Measurements from ENCODE around the gene OR2C3. TPM values are rescaled to one million over a fixed set of nuclear protein-coding genes. Genes with fewer than 3 reads are reported as not detected.
"Not testable (repeated sequence)": the region's sequence is repeated elsewhere in the genome, so short reads cannot be mapped to it uniquely, and the experiment has no call there.

Gene OR2C3
- total RNA-seq, 2 donors from 2014 or later = not detected

GRCh38 chr1:247528812-247529474 lies 7.3 kb downstream of the OR2C3 start:
- DNase-seq (no peak), ATAC-seq (no peak)
- intact Hi-C loops (cut with DNase I, micrococcal nuclease) = no loop called here

- DNase-seq; intact Hi-C loops (cut with DNase I, micrococcal nuclease); ATAC-seq: not testable (repeated sequence)
Observed at GRCh38 chr1:247521886-247522285, 14.4 kb downstream of the OR2C3 start.

GRCh38 chr1:247518613-247518891 lies 17.7 kb downstream of the OR2C3 start:
- intact Hi-C loops (cut with DNase I, micrococcal nuclease) = no loop called here
- DNase-seq = no peak
- ATAC-seq = no peak

GRCh38 chr1:247517795-247518612 lies 18.2 kb downstream of the OR2C3 start:
- ATAC-seq = no peak
- intact Hi-C loops (cut with DNase I, micrococcal nuclease) = no loop called here

GRCh38 chr1:247506831-247507230 lies 29.4 kb downstream of the OR2C3 start:
- DNase-seq (no peak), ATAC-seq (no peak)
- intact Hi-C loops (cut with DNase I, micrococcal nuclease) = no loop called here

More at GRCh38 chr1:247517795-247518612, 18.2 kb downstream of the OR2C3 start:
- no peak for DNase-seq

- DNase-seq (no peak), ATAC-seq (no peak)
- intact Hi-C loops (cut with DNase I, micrococcal nuclease) = no loop called here
Observed at GRCh38 chr1:247500865-247501264, 35.4 kb downstream of the OR2C3 start.

- peak; percentile 84 for ATAC-seq
- intact Hi-C loops (cut with DNase I, micrococcal nuclease) = no loop called here
- no peak for DNase-seq
Observed at GRCh38 chr1:247496581-247497285, 39.5 kb downstream of the OR2C3 start.

- intact Hi-C loops (cut with DNase I, micrococcal nuclease) = no loop called here
- DNase-seq (no peak), ATAC-seq (no peak)
Observed at GRCh38 chr1:247494767-247495166, 41.5 kb downstream of the OR2C3 start.

- no peak for ATAC-seq
- intact Hi-C loops (cut with DNase I, micrococcal nuclease) = no loop called here
- DNase-seq = no peak
Observed at GRCh38 chr1:247493106-247493505, 43.1 kb downstream of the OR2C3 start.

- DNase-seq = no peak
- ATAC-seq = no peak
Observed at GRCh38 chr1:247491328-247491727, 44.9 kb downstream of the OR2C3 start.

GRCh38 chr1:247487057-247487456 lies 49.2 kb downstream of the OR2C3 start:
- intact Hi-C loops (cut with DNase I, micrococcal nuclease) = loop anchor here in 1 of 2 donors (2.0 kb wide), 1 partner anchor 96 kb away; no protein-coding TSS in a partner anchor
- DNase-seq (peak in 1 of 2 donors; percentile 11), ATAC-seq (peak; percentile 86)

More at GRCh38 chr1:247491328-247491727, 44.9 kb downstream of the OR2C3 start:
- intact Hi-C loops (cut with DNase I, micrococcal nuclease) = no loop called here

- intact Hi-C loops (cut with DNase I, micrococcal nuclease) = no loop called here
- no peak for DNase-seq
- no peak for ATAC-seq
Observed at GRCh38 chr1:247482747-247483146, 53.5 kb downstream of the OR2C3 start.

- ATAC-seq; DNase-seq; intact Hi-C loops (cut with DNase I, micrococcal nuclease): not testable (repeated sequence)
Observed at GRCh38 chr1:247476328-247477058, 59.7 kb downstream of the OR2C3 start.

GRCh38 chr1:247475793-247476192 lies 60.4 kb downstream of the OR2C3 start:
- intact Hi-C loops (cut with DNase I, micrococcal nuclease) = no loop called here
- ATAC-seq (no peak), DNase-seq (no peak)

Other genes starting within 250 kb of the OR2C3 start
- 10 to 100 TPM; 11.4 to 14.1 TPM for gene ZNF496, start 204.6 kb downstream of the OR2C3 start, total RNA-seq
- gene NLRP3, start 120.3 kb downstream of the OR2C3 start, total RNA-seq = 1 to 10 TPM in 1 of 2 donors, under 1 TPM in 1; 0.61 to 2.7 TPM
- not detected for gene OR2B11, start 78.3 kb downstream of the OR2C3 start, total RNA-seq
- gene GCSAML, start 12.7 kb upstream of the OR2C3 start, total RNA-seq = under 1 TPM; 0.18 to 0.67 TPM
- gene OR2G2, start 51.9 kb upstream of the OR2C3 start, total RNA-seq = not detected
- not detected for gene OR2G3, start 69.1 kb upstream of the OR2C3 start, total RNA-seq
- gene OR13G1, start 143.3 kb upstream of the OR2C3 start, total RNA-seq = not detected
- gene OR6F1, start 180.2 kb upstream of the OR2C3 start, total RNA-seq = not detected
- gene OR14K1, start 202.2 kb upstream of the OR2C3 start, total RNA-seq = under 1 TPM in 1 of 2 donors, not detected in 1; 0.61 TPM
- gene OR14A2, start 211.7 kb upstream of the OR2C3 start, total RNA-seq = not detected
- gene OR1C1, start 224.1 kb upstream of the OR2C3 start, total RNA-seq = not detected